ENCODE measurements around the gene SPON1.

SPON1 gene

DNA sequence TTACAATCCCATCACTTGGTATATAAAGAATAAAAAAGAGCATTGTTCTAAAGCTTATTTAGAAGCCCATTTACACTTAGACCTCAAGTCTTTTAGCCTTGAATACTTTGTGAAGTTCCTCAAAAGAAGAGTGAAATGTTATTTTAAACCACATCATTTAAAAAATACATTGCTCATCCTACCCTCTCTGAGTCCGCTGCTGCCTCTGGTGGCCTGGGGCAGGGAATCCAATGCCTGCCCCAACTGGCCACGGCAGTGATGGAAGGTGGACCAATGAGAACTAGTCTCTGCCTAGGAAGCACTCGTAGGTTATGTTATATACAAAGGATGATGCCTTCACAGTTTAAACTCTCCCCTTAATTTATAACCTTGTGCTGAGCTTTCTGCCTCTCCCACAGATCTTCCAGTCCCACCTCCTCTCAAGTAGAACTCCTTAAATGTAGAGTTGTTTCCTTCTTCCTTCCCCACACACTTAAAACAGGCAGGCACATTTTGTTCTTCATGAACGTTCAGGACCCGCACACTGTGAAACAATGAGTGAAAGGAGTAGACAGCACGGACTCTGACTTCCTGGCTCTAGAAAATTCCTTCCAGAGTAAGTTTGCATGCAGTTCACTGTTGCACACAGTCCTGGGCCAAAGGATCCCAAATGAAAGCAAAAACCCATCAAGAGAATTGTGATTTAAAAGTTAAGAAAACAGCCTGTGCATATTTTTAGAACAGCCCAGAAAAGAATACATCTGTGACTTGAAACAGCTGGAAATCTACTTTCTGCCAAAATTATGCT, 228.7 kb downstream of the SPON1 start:
- no peaks in the 10 kb centered on the region for H3K36me3 ChIP-seq (ENCODE audit: insufficient read depth, low read length)
- no peaks in the 10 kb centered on the region for H3K9me3 ChIP-seq (ENCODE audit: low read length)
- H3K27me3 ChIP-seq (ENCODE audit: insufficient read depth, low read length), result no peaks in the 10 kb centered on the region
- H3K4me3 ChIP-seq (ENCODE audit: low read length), result no peak overlapping the region
- H2AFZ ChIP-seq (ENCODE audit: low read depth, low read length), result no peak overlapping the region
- H3K4me1 ChIP-seq (ENCODE audit: insufficient read depth, low read length), result no peaks in the 10 kb centered on the region

DNA sequence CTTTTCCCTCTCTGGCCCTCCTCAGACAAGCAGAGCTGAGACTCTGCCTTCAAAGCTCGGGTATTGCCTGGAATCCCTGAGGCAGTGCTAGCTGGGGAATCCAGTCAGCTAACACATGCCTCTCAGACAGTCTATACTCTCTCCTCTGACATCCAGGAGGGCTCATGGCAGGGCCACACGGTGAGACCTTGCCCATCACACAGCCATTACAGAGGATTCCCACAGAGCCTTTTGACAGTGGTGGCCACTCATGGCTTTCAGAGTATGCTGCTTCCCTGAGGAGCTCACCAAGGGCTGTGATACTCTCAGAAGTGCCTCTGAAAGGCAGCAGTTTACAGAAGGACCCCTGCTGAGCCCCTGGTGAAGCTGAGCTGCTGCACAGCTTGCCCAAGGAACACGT, 231.1 kb downstream of the SPON1 start:
- Histone ChIP-seq H3K27me3 (ENCODE audit: insufficient read depth, low read length) (no peaks in the 10 kb centered on the region), H2AFZ (ENCODE audit: low read depth, low read length) (no peak overlapping the region), H3K4me3 (ENCODE audit: low read length) (no peak overlapping the region), H3K9me3 (ENCODE audit: low read length) (no peaks in the 10 kb centered on the region), H3K36me3 (ENCODE audit: insufficient read depth, low read length) (no peaks in the 10 kb centered on the region), H3K4me1 (ENCODE audit: insufficient read depth, low read length) (no peaks in the 10 kb centered on the region)

DNA sequence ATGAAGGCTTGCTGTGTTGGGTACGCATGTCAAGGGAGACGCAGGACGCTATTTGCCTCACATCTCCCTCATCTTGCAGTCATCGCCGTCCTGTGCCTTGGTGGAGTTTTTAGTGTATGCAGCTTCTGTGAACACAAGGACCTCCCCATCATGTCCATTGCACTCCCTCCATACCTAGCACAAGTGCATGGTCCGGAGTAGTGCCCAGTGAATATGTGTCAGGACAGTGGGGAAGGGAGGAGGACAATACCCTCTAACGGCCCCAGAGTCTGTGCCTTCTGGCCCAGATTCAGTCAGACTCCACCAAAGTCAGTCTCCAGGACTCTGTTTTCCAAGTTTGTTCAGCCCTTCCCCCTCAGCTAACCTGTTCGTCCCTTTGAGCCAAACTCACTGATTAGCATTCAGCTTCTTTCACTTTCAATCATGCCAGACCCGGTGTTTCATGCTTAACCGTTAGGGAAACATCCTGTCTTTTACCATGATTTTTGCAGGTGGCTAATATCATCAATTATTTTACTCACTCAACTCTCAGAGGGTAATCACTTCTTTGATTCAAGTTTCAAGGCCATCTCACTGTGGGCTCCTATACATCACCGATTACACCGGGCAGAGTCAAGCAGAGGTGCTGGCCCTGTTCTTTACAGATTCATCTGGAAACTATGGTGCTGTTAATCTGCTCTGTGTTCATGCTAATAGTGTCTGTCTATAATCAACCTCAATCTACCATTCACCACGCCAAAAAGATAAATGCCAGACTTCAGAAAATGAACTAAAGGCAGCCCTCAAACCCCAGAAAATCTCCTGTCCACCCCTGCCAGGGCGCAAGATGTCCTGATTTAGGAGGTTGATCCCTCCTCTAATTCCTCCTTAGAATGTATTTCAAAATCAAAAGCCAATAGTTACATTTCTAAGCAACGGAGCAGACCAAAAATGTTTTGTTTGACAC, 240.0 kb downstream of the SPON1 start:
- peaks cover 5% of the 10 kb centered on the region for H3K27me3 ChIP-seq (ENCODE audit: insufficient read depth, low read length)
- no peaks in the 10 kb centered on the region for H3K36me3 ChIP-seq (ENCODE audit: insufficient read depth, low read length)
- H3K4me3 ChIP-seq (ENCODE audit: low read length), result no peak overlapping the region
- no peak overlapping the region for H2AFZ ChIP-seq (ENCODE audit: low read depth, low read length)
- H3K4me1 ChIP-seq (ENCODE audit: insufficient read depth, low read length), result no peaks in the 10 kb centered on the region
- no peaks in the 10 kb centered on the region for H3K9me3 ChIP-seq (ENCODE audit: low read length)

DNA sequence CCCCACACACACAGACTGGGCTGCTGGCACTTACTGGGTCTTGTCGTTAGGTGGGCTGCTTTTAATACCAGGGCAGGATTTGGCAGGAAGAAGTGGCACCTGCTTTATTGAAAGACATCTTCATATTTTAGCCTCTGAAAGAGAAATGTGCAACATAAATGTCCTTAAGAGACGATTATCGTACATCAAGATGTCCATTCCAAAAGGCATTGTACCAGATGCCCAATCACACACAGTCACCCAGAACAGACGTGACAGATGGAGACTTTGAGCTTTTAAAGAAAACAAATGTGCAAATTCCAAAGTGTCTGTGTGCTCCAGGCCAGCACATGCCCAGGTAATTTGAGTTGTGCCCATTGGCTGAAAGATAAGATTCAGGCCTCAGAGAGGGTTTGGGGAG, 240.8 kb downstream of the SPON1 start:
- Histone ChIP-seq H3K4me1 (ENCODE audit: insufficient read depth, low read length) (no peaks in the 10 kb centered on the region), H3K4me3 (ENCODE audit: low read length) (no peak overlapping the region), H3K27me3 (ENCODE audit: insufficient read depth, low read length) (peaks cover 5% of the 10 kb centered on the region), H3K9me3 (ENCODE audit: low read length) (no peaks in the 10 kb centered on the region), H2AFZ (ENCODE audit: low read depth, low read length) (no peak overlapping the region), H3K36me3 (ENCODE audit: insufficient read depth, low read length) (no peaks in the 10 kb centered on the region)

DNA sequence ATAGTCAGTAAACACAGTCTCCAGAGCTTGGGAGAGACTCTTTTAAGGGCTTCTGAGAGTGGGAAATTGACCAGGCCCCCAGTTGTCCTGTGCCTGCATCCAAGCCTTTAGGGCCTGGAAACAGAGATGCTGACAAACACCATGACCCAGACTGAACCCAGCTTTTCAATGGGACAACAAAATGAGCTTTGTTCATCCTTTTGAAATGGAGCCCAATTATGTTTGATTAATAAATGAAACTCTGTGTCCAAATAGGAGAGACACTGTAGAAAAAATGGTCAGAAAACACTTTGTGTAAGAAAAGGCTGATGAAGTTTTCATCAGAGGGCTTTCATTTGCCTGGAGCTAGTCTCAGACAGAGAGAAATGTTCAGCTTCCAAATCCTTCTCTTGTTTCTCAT, 250.5 kb downstream of the SPON1 start:
- H3K27me3 ChIP-seq (ENCODE audit: insufficient read depth, low read length), result peaks cover 3% of the 10 kb centered on the region
- no peak overlapping the region for H2AFZ ChIP-seq (ENCODE audit: low read depth, low read length)
- no peak overlapping the region for H3K4me3 ChIP-seq (ENCODE audit: low read length)
- H3K4me1 ChIP-seq (ENCODE audit: insufficient read depth, low read length), result no peaks in the 10 kb centered on the region
- H3K9me3 ChIP-seq (ENCODE audit: low read length), result no peaks in the 10 kb centered on the region
- H3K36me3 ChIP-seq (ENCODE audit: insufficient read depth, low read length), result no peaks in the 10 kb centered on the region

DNA sequence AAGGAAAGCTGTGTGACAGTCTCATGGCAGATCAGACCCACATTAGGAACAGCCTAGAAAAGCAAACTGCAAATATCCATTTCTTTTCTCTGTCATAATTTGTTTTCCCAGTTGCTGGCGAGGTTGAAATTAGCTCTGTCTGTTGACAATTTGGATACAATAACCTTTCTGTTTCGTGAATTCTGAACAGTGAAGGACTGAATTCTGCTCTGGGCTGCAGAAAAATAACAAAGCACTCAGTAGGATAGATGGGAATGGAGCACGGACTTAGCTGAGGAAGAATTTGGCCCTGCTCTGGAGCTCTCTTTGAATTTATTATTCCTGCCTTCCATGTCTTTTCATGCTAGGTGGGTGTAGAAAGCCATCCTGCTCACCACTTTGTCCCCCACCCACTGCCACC, 256.2 kb downstream of the SPON1 start:
- no peaks in the 10 kb centered on the region for H3K9me3 ChIP-seq (ENCODE audit: low read length)
- peaks cover 2% of the 10 kb centered on the region for H3K4me1 ChIP-seq (ENCODE audit: insufficient read depth, low read length)
- H3K27me3 ChIP-seq (ENCODE audit: insufficient read depth, low read length), result peaks cover 3% of the 10 kb centered on the region
- H2AFZ ChIP-seq (ENCODE audit: low read depth, low read length), result no peak overlapping the region
- H3K4me3 ChIP-seq (ENCODE audit: low read length), result no peak overlapping the region
- H3K36me3 ChIP-seq (ENCODE audit: insufficient read depth, low read length), result no peaks in the 10 kb centered on the region

DNA sequence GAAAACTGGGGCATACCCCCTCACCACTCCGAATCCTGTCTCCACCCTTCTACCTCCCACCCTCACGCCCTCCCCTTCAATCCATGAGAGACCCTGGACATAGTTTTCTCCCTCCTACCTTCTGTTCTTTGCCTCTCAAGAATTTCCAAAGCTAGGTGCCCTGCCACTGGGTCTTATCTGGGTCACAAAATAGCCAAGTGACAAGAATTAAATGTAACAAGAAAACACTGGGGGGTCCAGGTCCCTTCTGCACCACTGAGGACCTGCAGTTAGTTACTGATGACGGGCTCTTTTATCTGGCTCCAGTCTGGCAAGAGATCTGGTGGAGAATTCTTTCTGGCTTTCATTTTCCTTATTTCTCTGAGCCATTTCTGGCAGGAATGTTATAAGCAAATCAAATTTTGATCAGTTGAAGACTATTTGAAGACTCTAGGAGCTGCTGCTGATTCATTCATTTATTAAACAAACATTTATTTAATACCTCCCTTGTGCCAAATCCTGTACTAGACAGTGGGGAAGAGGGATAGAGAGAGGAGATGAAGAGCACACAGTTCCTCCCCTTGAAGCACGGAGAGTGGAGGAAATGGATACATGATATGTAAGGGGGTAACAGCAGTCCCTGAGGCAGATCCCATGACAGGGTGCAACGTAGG, 261.2 kb downstream of the SPON1 start:
- Histone ChIP-seq H2AFZ (ENCODE audit: low read depth, low read length) (no peak overlapping the region), H3K36me3 (ENCODE audit: insufficient read depth, low read length) (no peaks in the 10 kb centered on the region), H3K27me3 (ENCODE audit: insufficient read depth, low read length) (peaks cover 9% of the 10 kb centered on the region), H3K4me1 (ENCODE audit: insufficient read depth, low read length) (peaks cover 2% of the 10 kb centered on the region), H3K9me3 (ENCODE audit: low read length) (no peaks in the 10 kb centered on the region), H3K4me3 (ENCODE audit: low read length) (no peak overlapping the region)

DNA sequence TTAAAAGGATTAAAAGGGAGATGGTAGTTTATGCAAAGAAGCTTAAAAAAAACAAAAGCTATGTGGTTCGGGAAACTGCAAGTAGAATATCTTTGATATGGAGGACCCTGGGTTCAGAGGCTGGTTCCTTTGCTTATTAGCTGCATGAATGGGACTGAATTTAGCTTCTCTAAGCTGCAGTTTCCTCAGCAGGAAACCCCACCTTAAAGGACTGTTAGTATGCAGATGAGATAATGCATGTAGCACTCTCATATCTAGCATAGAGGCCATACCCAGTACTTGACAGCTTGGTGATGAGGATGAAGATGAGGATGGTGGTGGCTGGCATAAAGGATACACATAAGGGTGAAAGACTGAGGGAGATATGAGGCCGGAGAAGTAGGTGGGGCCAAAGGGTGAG, 261.9 kb downstream of the SPON1 start:
- H3K27me3 ChIP-seq (ENCODE audit: insufficient read depth, low read length), result peaks cover 12% of the 10 kb centered on the region
- peaks cover 2% of the 10 kb centered on the region for H3K4me1 ChIP-seq (ENCODE audit: insufficient read depth, low read length)

DNA sequence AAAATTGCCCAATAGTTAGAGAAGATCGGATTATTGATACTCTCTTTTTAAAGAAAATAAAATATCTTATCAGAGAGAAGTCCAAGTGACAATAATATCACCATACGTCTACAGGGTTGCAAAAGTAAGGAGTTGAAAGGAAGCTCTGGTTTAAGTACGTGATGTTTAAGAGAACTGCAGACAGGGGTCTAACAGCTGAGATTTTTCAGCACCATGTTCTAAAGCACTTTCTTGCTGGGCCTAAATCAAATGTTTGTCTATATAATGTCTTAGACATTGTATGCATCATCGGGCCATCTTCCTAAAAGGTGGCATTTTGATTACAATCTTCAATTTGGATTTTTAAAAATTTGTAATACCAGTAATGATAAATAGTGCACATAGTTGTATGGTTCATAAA, 263.1 kb downstream of the SPON1 start:
- peaks cover 2% of the 10 kb centered on the region for H3K4me1 ChIP-seq (ENCODE audit: insufficient read depth, low read length)
- H3K4me3 ChIP-seq (ENCODE audit: low read length), result no peak overlapping the region
- no peak overlapping the region for H2AFZ ChIP-seq (ENCODE audit: low read depth, low read length)
- no peaks in the 10 kb centered on the region for H3K36me3 ChIP-seq (ENCODE audit: insufficient read depth, low read length)
- peaks cover 21% of the 10 kb centered on the region for H3K27me3 ChIP-seq (ENCODE audit: insufficient read depth, low read length)
- no peaks in the 10 kb centered on the region for H3K9me3 ChIP-seq (ENCODE audit: low read length)

More for the DNA sequence above, 261.9 kb downstream of the SPON1 start:
- Histone ChIP-seq H3K9me3 (ENCODE audit: low read length) (no peaks in the 10 kb centered on the region), H3K36me3 (ENCODE audit: insufficient read depth, low read length) (no peaks in the 10 kb centered on the region), H2AFZ (ENCODE audit: low read depth, low read length) (no peak overlapping the region), H3K4me3 (ENCODE audit: low read length) (no peak overlapping the region)

DNA sequence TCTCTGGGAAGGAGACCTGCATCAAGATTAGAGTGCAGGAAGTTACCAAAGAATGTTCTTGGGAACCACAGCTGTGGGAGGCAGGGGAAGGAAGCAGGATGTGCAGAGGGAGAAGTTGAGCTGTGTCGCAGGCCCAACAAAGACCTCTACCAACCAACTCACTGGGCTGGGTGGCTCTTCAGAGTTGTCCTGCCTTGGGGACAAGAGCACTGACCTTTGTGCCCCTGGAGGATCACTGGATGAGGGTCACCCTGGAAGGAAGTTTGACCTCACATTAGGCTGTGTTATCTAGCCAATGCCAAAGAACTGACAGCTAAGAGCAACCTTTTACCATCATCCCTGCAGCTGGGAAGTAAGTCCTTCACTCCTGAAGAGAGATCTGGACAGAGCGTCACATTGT, 265.8 kb downstream of the SPON1 start:
- Histone ChIP-seq H3K4me1 (ENCODE audit: insufficient read depth, low read length) (no peaks in the 10 kb centered on the region), H3K27me3 (ENCODE audit: insufficient read depth, low read length) (peaks cover 21% of the 10 kb centered on the region), H2AFZ (ENCODE audit: low read depth, low read length) (no peak overlapping the region)

DNA sequence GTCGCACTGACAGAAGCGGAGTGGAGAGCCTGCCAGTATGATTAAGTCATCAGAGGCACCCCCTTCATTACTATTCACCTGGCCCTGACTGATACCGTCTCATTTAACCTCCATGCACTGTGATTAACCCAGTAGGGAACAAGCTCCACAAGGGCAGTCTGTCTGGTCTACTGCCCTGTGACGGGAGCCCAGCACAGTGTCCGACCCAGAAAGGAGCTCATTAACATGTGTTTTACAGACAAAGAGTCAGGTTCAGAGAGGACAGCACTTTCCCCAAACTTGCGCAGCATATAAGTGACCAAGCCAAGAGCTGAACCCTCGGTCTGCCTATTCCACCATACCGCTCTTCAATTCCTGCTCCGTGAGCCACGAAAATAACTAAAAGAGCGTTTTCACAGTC, 266.9 kb downstream of the SPON1 start:
- Histone ChIP-seq H3K27me3 (ENCODE audit: insufficient read depth, low read length) (peaks cover 19% of the 10 kb centered on the region), H3K4me1 (ENCODE audit: insufficient read depth, low read length) (no peaks in the 10 kb centered on the region), H2AFZ (ENCODE audit: low read depth, low read length) (no peak overlapping the region), H3K4me3 (ENCODE audit: low read length) (no peak overlapping the region), H3K9me3 (ENCODE audit: low read length) (no peaks in the 10 kb centered on the region), H3K36me3 (ENCODE audit: insufficient read depth, low read length) (no peaks in the 10 kb centered on the region)

More for the DNA sequence above, 265.8 kb downstream of the SPON1 start:
- no peaks in the 10 kb centered on the region for H3K9me3 ChIP-seq (ENCODE audit: low read length)
- H3K36me3 ChIP-seq (ENCODE audit: insufficient read depth, low read length), result no peaks in the 10 kb centered on the region
- H3K4me3 ChIP-seq (ENCODE audit: low read length), result no peak overlapping the region

DNA sequence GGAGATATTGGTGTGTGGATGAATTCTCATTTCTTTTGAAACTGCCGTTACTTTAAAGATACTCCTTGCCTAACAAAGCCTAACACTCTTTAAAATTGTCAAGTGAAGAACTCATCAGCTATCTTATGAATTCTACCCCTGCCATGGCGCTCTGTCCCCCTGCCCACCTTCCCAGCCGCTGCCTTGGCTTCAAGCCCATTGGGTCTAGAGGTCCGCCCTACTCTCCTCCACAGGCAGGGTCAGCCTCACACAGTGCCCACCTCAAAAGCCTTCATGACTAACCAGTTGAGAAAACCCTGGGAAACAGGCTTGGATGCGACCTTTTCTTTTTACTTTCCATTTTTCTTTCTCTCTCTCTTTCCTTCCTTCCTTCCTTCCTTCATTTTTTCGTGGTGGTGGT, 267.9 kb downstream of the SPON1 start:
- Histone ChIP-seq H3K9me3 (ENCODE audit: low read length) (no peaks in the 10 kb centered on the region), H2AFZ (ENCODE audit: low read depth, low read length) (no peak overlapping the region), H3K4me1 (ENCODE audit: insufficient read depth, low read length) (no peaks in the 10 kb centered on the region), H3K27me3 (ENCODE audit: insufficient read depth, low read length) (peaks cover 17% of the 10 kb centered on the region), H3K36me3 (ENCODE audit: insufficient read depth, low read length) (no peaks in the 10 kb centered on the region), H3K4me3 (ENCODE audit: low read length) (no peak overlapping the region)

DNA sequence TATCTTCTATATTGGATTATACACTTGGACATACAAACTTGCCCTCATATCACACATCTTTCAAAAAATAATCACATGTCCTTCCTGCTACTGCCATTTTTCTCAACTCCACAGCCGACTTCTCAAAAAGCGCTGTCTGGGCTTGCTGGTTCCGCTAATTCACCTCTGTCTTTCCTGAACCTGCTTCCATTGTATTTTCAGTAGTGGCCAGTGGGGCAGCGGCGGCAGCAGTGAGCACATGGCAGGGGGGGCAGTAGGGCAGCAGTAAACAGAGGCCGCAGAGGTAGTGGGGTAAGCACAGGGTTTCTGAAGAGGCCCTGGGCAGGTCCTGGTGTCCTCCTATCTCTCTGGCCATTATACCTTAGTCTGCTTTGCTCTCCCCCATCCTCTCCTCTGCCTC, 270.1 kb downstream of the SPON1 start:
- Histone ChIP-seq H3K27me3 (ENCODE audit: insufficient read depth, low read length) (peaks cover 19% of the 10 kb centered on the region), H3K4me3 (ENCODE audit: low read length) (no peak overlapping the region), H3K9me3 (ENCODE audit: low read length) (no peaks in the 10 kb centered on the region), H3K36me3 (ENCODE audit: insufficient read depth, low read length) (no peaks in the 10 kb centered on the region), H3K4me1 (ENCODE audit: insufficient read depth, low read length) (no peaks in the 10 kb centered on the region), H2AFZ (ENCODE audit: low read depth, low read length) (no peak overlapping the region)

All from neuron (in vitro differentiated cells).